IMR-90 (cell line): Measurements from ENCODE around the gene ANKRD40CL. TPM values are rescaled to one million over a fixed set of nuclear protein-coding genes. Genes with fewer than 3 reads are reported as not detected.

Experiments used
- ATAC-seq: fragments of 200-7000 bp; cut with Tn5 transposase; 2 replicates; pipeline ENCODE4 v1.9.1; 2020; ENCODE audit warnings: low read depth, mild to moderate bottlenecking, moderate library complexity
- BruUV-seq: library from RNA; stranded (reverse); fragments of 400-500 nt; replicated peaks from 2 replicates; lab custom pipeline; 2021; lab: Mats Ljungman, UMichigan
- CTCF ChIA-PET: fragments of 300-600 bp; formaldehyde crosslinking; extraction: SDS; loops from one replicate; lab custom pipeline; 2021; ENCODE audit warnings: antibody characterized with exemption; lab: Yijun Ruan, JAX
- POLR2A ChIA-PET: fragments of 300-600 bp; sonication (Branson Sonifier 250); formaldehyde crosslinking; loops from one replicate; lab custom pipeline; 2022; ENCODE audit warnings: antibody characterized with exemption; ENCODE audit not compliant: unreplicated experiment; lab: Charles Lee
- DNase-seq: peaks from one replicate; pipeline ENCODE4 v3.0.0; 2013
- H2AFZ ChIP-seq: replicated peaks from 2 replicates; pipeline ENCODE3; 2013; ENCODE audit warnings: low read length, mild to moderate bottlenecking; ENCODE audit not compliant: poor library complexity
- H2AK5ac ChIP-seq: 2 replicates; pipeline ENCODE4 v1.6.1; 2013; ENCODE audit warnings: low read depth, low read length, inconsistent platforms
- H2AK9ac ChIP-seq: replicated peaks from 2 replicates; pipeline ENCODE3; 2013; ENCODE audit warnings: mild to moderate bottlenecking, low read depth, low read length, moderate library complexity; ENCODE audit not compliant: poor library complexity
- H2BK120ac ChIP-seq: 2 replicates; pipeline ENCODE4 v1.6.1; 2013; ENCODE audit warnings: low read depth, low read length, inconsistent platforms
- H2BK15ac ChIP-seq: 3 replicates; pipeline ENCODE4 v1.6.1; 2013; ENCODE audit warnings: low read depth, low read length, inconsistent platforms
- H2BK20ac ChIP-seq: 2 replicates; pipeline ENCODE4 v1.6.1; 2013; ENCODE audit warnings: low read depth, mild to moderate bottlenecking, inconsistent platforms, low read length, moderate library complexity
- H2BK5ac ChIP-seq: 2 replicates; pipeline ENCODE4 v1.6.1; 2013; ENCODE audit warnings: mild to moderate bottlenecking, low read depth, low read length, inconsistent platforms; ENCODE audit not compliant: poor library complexity, severe bottlenecking
- H3K14ac ChIP-seq: replicated peaks from 2 replicates; pipeline ENCODE4 v1.6.1; 2013; ENCODE audit warnings: low read depth, low read length, inconsistent platforms
- H3K18ac ChIP-seq: 2 replicates; pipeline ENCODE4 v1.6.1; 2013; ENCODE audit warnings: low read depth, low read length, control low read depth
- H3K23ac ChIP-seq: 2 replicates; pipeline ENCODE4 v1.6.1; 2013; ENCODE audit warnings: low read depth, low read length, inconsistent platforms
- H3K27ac ChIP-seq: 2 replicates; pipeline ENCODE4 v1.5.1; 2013; ENCODE audit warnings: mild to moderate bottlenecking, control low read depth, low read length; ENCODE audit not compliant: insufficient read depth
- H3K27me3 ChIP-seq: 2 replicates; pipeline ENCODE4 v1.6.1; 2013; ENCODE audit warnings: low read length; ENCODE audit not compliant: control insufficient read depth, insufficient read depth
- H3K36me3 ChIP-seq: 2 replicates; pipeline ENCODE4 v1.6.1; 2013; ENCODE audit warnings: low read length, mixed read lengths; ENCODE audit not compliant: control insufficient read depth, insufficient read depth
- H3K4ac ChIP-seq: 2 replicates; pipeline ENCODE4 v1.6.1; 2013; ENCODE audit warnings: low read depth, low read length, inconsistent platforms
- H3K4me1 ChIP-seq: 2 replicates; pipeline ENCODE4 v1.6.1; 2013; ENCODE audit warnings: low read length, mixed read lengths; ENCODE audit not compliant: control insufficient read depth, insufficient read depth
- H3K4me2 ChIP-seq: 2 replicates; pipeline ENCODE4 v1.6.1; 2013; ENCODE audit warnings: low read depth, mild to moderate bottlenecking, control low read depth, low read length, moderate library complexity
- H3K4me3 ChIP-seq: 2 replicates; pipeline ENCODE4 v1.5.1; 2013; ENCODE audit warnings: low read depth, mild to moderate bottlenecking, control low read depth, low read length, moderate library complexity; ENCODE audit not compliant: insufficient read depth
- H3K56ac ChIP-seq: 2 replicates; pipeline ENCODE4 v1.6.1; 2013; ENCODE audit warnings: low read length, inconsistent platforms; ENCODE audit not compliant: insufficient read depth; ENCODE audit errors: extremely low read depth
- H3K79me1 ChIP-seq, 2 experiments: 2 replicates each; pipeline ENCODE4 v1.6.1; 2013; ENCODE audit warnings: low read length in 2 of 2, inconsistent platforms in 1 of 2, low read depth in 1 of 2
- H3K9ac ChIP-seq: 2 replicates; pipeline ENCODE4 v1.6.1; 2013; ENCODE audit warnings: low read depth, low read length, control low read depth
- H3K9me1 ChIP-seq: 2 replicates; pipeline ENCODE4 v1.6.1; 2013; ENCODE audit warnings: low read length, inconsistent platforms; ENCODE audit not compliant: insufficient read depth
- H3K9me3 ChIP-seq: 2 replicates; pipeline ENCODE4 v1.6.1; 2013; ENCODE audit warnings: low read length; ENCODE audit not compliant: control insufficient read depth, insufficient read depth
- H4K20me1 ChIP-seq: 2 replicates; pipeline ENCODE4 v1.6.1; 2013; ENCODE audit warnings: low read length, inconsistent platforms; ENCODE audit not compliant: insufficient read depth
- H4K5ac ChIP-seq: 2 replicates; pipeline ENCODE4 v1.6.1; 2013; ENCODE audit warnings: mild to moderate bottlenecking, low read depth, low read length, control low read depth
- H4K8ac ChIP-seq, 2 experiments: 2 replicates each; pipeline ENCODE4 v1.6.1; 2013; ENCODE audit warnings: low read depth in 2 of 2, low read length in 2 of 2, control low read depth in 1 of 2, inconsistent platforms in 1 of 2
- H4K91ac ChIP-seq: 2 replicates; pipeline ENCODE4 v1.6.1; 2013; ENCODE audit warnings: low read depth, low read length, inconsistent platforms; ENCODE audit not compliant: insufficient read depth
- RAD21 ChIP-seq: IDR thresholded peaks from 2 replicates; pipeline ENCODE4 v1.6.1; 2012; ENCODE audit warnings: low read length, improper control_type of control experiment
- USF2 ChIP-seq: fragments of 150-350 bp; IDR thresholded peaks from 2 replicates; pipeline ENCODE4 v1.6.1; 2017; ENCODE audit warnings: mild to moderate bottlenecking, antibody characterized with exemption, low read length, low read depth
- WGBS, 2 experiments: methylation state at CpG; one replicate each; pipeline versions ENCODE4 v1.1.5 to v1.1.7; 2013; ENCODE audit warnings: missing lambda C conversion rate in 2 of 2; ENCODE audit not compliant: insufficient read length in 1 of 2; ENCODE audit errors: extremely low coverage in 2 of 2; 5-methylcytosine and 5-hydroxymethylcytosine counted together
- dilution Hi-C: fragments of 300-500 bp; cut with HindIII; formaldehyde crosslinking; loops from one replicate; pipeline ENCODE4 v1.14.3; 2018; ENCODE audit warnings: low sequenced_read_pairs; ENCODE audit not compliant: unreplicated experiment
- in situ Hi-C: fragments of 300-500 bp; cut with MboI; formaldehyde crosslinking; loops from 3 replicates; pipeline ENCODE4 v1.14.3; 2019; ENCODE audit warnings: low sequenced_read_pairs, inconsistent platforms, mixed read lengths
- intact Hi-C: fragments of 100-400 bp; cut with micrococcal nuclease; formaldehyde crosslinking; loops from 2 replicates; pipeline ENCODE4 v1.10.0; 2022
- polyA plus RNA-seq, 3 experiments: library from polyadenylated mRNA; depleted of rRNA; stranded (reverse); fragments of >200 nt; gene quantifications; 2 replicates each; pipeline ENCODE4 v1.2.3, GENCODE V29; 2012; ENCODE audit warnings: low replicate concordance in 1 of 3
- total RNA-seq: library from RNA; depleted of rRNA; stranded (reverse); fragments of >200 nt; gene quantifications from 2 replicates; pipeline ENCODE4 v1.2.3, GENCODE V29; 2012

The ANKRD40CL gene
- total and polyA plus RNA-seq, 2 of the 4 experiments (the other 2 are of a cell fraction), result not detected

- Histone ChIP-seq H3K9me1 (no peaks in the 10 kb centered on the region), H3K4me2 (no peak overlapping the region), H3K23ac (no peak overlapping the region), H2BK120ac (no peak overlapping the region), H2BK15ac (no peak overlapping the region), H4K20me1 (no peaks in the 10 kb centered on the region), H3K27ac (no peak overlapping the region), H3K79me1 (no peaks in the 10 kb centered on the region), H2BK20ac (no peak overlapping the region), H4K8ac (no peak overlapping the region), H3K4ac (no peak overlapping the region), H2BK5ac (no peak overlapping the region), H2AK5ac (no peak overlapping the region), H3K56ac (no peak overlapping the region), H3K4me3 (no peak overlapping the region), H3K14ac (no peak overlapping the region), H4K5ac (no peak overlapping the region), H4K91ac (no peak overlapping the region), H3K9me3 (no peaks in the 10 kb centered on the region), H2AK9ac (no peak overlapping the region), H3K36me3 (no peaks in the 10 kb centered on the region), H3K4me1 (no peaks in the 10 kb centered on the region), H2AFZ (no peak overlapping the region), H3K27me3 (peaks cover 37% of the 10 kb centered on the region), H3K9ac (no peak overlapping the region), H3K18ac (no peak overlapping the region)
- ChIA-PET CTCF (interaction anchor here (0.8 to 1.1 kb wide), 3 partner anchors 12 to 32 kb away, joined by 3 to 4 read pairs (median 4); no protein-coding TSS in a partner anchor), POLR2A (interaction anchor here (0.6 kb wide), 1 partner anchor 137 kb away, joined by 8 read pairs; no protein-coding TSS in a partner anchor)
- intact Hi-C loops (no loop called here), dilution Hi-C loops (no loop called here), in situ Hi-C loops (no loop called here)
- no peak for TF ChIP-seq RAD21
- no peak for TF ChIP-seq USF2
- ATAC-seq, result no peak
- 100% methylated on average over 1 of the region's 5 CpGs; no CpG with 5 or more reads in 1 of the 2 experiments for WGBS, 2 experiments
- no peak for DNase-seq
- no TSS peak for BruUV-seq
These were observed 49.0 kb upstream of the ANKRD40CL start for GRCh38 chr17:50816271-50816670.
